Muscle layer of duodenum (tissue), 2 donors: ENCODE results near the gene TEX19.
"Not testable (repeated sequence)": the region's sequence is repeated elsewhere in the genome, so short reads cannot be mapped to it uniquely, and the experiment has no call there.

Experiments
- H3K27ac ChIP-seq: one replicate; pipeline ENCODE4 v1.7.0; 2013; ENCODE audit warnings: mild to moderate bottlenecking, low read length
- H3K27me3 ChIP-seq: one replicate; pipeline ENCODE4 v1.7.0; 2013; ENCODE audit warnings: low read depth, mild to moderate bottlenecking, control low read depth, low read length
- H3K36me3 ChIP-seq, 2 donors: one replicate each; pipeline ENCODE4 v1.7.0; 2013; ENCODE audit warnings: low read length in 2 of 2, control low read depth in 1 of 2, mild to moderate bottlenecking in 1 of 2; ENCODE audit not compliant: insufficient read depth in 2 of 2, control insufficient read depth in 1 of 2
- H3K4me1 ChIP-seq, 2 donors: one replicate each; pipeline ENCODE4 v1.7.0; 2013; ENCODE audit warnings: low read length in 2 of 2, mild to moderate bottlenecking in 2 of 2, control low read depth in 1 of 2, moderate library complexity in 1 of 2; ENCODE audit not compliant: insufficient read depth in 2 of 2, control insufficient read depth in 1 of 2
- H3K4me3 ChIP-seq, 2 donors: one replicate each; pipeline ENCODE4 v1.7.0; 2013; ENCODE audit warnings: low read length in 2 of 2, low read depth in 1 of 2, mild to moderate bottlenecking in 1 of 2
- H3K9me3 ChIP-seq, 2 donors: one replicate each; pipeline ENCODE4 v1.7.0; 2013; ENCODE audit warnings: low read length in 2 of 2, control low read depth in 1 of 2, mild to moderate bottlenecking in 1 of 2; ENCODE audit not compliant: control insufficient read depth in 1 of 2
- donor health status: healthy.

TEX19 gene

GRCh38 chr17:82345151-82345976 is 13.7 kb upstream of the TEX19 start:
- Histone ChIP-seq H3K27ac (no peak overlapping the region), H3K27me3 (no peaks in the 10 kb centered on the region)

GRCh38 chr17:82346342-82347300 is 12.4 kb upstream of the TEX19 start:
- Histone ChIP-seq H3K27me3 (no peaks in the 10 kb centered on the region), H3K27ac (no peak overlapping the region), H3K9me3 (no peaks in the 10 kb centered on the region)

More at GRCh38 chr17:82345151-82345976, 13.7 kb upstream of the TEX19 start:
- H3K4me1 ChIP-seq, result no peaks in the 10 kb centered on the region
- H3K36me3 ChIP-seq, result no peaks in the 10 kb centered on the region
- no peak overlapping the region for H3K4me3 ChIP-seq
- H3K9me3 ChIP-seq, result no peaks in the 10 kb centered on the region

GRCh38 chr17:82347994-82348393 is 11.1 kb upstream of the TEX19 start:
- not testable (repeated sequence) for H3K36me3 ChIP-seq, H3K4me1 ChIP-seq, H3K9me3 ChIP-seq, H3K27ac ChIP-seq, H3K27me3 ChIP-seq, H3K4me3 ChIP-seq

More at GRCh38 chr17:82346342-82347300, 12.4 kb upstream of the TEX19 start:
- Histone ChIP-seq H3K4me3 (no peak overlapping the region), H3K4me1 (peaks cover 0 to 2% of the 10 kb centered on the region in 2 donors), H3K36me3 (no peaks in the 10 kb centered on the region)

GRCh38 chr17:82348434-82348833 is 10.6 kb upstream of the TEX19 start:
- H3K27ac ChIP-seq, result no peak overlapping the region

GRCh38 chr17:82348866-82349265 is 10.2 kb upstream of the TEX19 start:
- Histone ChIP-seq H3K9me3 (no peaks in the 10 kb centered on the region), H3K36me3 (no peaks in the 10 kb centered on the region), H3K4me1 (peaks cover 0 to 6% of the 10 kb centered on the region in 2 donors), H3K4me3 (no peak overlapping the region), H3K27me3 (no peaks in the 10 kb centered on the region), H3K27ac (no peak overlapping the region)

More at GRCh38 chr17:82348434-82348833, 10.6 kb upstream of the TEX19 start:
- no peaks in the 10 kb centered on the region for H3K27me3 ChIP-seq
- H3K9me3 ChIP-seq, result no peaks in the 10 kb centered on the region
- peaks cover 0 to 6% of the 10 kb centered on the region in 2 donors for H3K4me1 ChIP-seq
- no peak overlapping the region for H3K4me3 ChIP-seq
- H3K36me3 ChIP-seq, result no peaks in the 10 kb centered on the region

GRCh38 chr17:82349287-82349701 is 9.8 kb upstream of the TEX19 start:
- H3K36me3 ChIP-seq, result no peaks in the 10 kb centered on the region
- no peaks in the 10 kb centered on the region for H3K9me3 ChIP-seq
- H3K27me3 ChIP-seq, result no peaks in the 10 kb centered on the region
- no peak overlapping the region for H3K4me3 ChIP-seq
- H3K27ac ChIP-seq, result no peak overlapping the region
- H3K4me1 ChIP-seq, result peaks cover 0 to 6% of the 10 kb centered on the region in 2 donors

- H3K36me3 ChIP-seq, result no peaks in the 10 kb centered on the region
- H3K27ac ChIP-seq, result no peak overlapping the region
- H3K4me3 ChIP-seq, result no peak overlapping the region
- peaks cover 0 to 6% of the 10 kb centered on the region in 2 donors for H3K4me1 ChIP-seq
- no peaks in the 10 kb centered on the region for H3K9me3 ChIP-seq
- H3K27me3 ChIP-seq, result no peaks in the 10 kb centered on the region
Observed at GRCh38 chr17:82350182-82351030, 8.6 kb upstream of the TEX19 start.

- H3K4me1 ChIP-seq, result peaks cover 0 to 13% of the 10 kb centered on the region in 2 donors
Observed at GRCh38 chr17:82351254-82351712, 7.8 kb upstream of the TEX19 start.

GRCh38 chr17:82351713-82352488 is 7.1 kb upstream of the TEX19 start:
- Histone ChIP-seq H3K27me3 (peaks cover 3% of the 10 kb centered on the region), H3K27ac (no peak overlapping the region), H3K4me1 (peaks cover 0 to 14% of the 10 kb centered on the region in 2 donors), H3K9me3 (no peaks in the 10 kb centered on the region), H3K36me3 (no peaks in the 10 kb centered on the region), H3K4me3 (no peak overlapping the region)

More at GRCh38 chr17:82351254-82351712, 7.8 kb upstream of the TEX19 start:
- Histone ChIP-seq H3K36me3 (no peaks in the 10 kb centered on the region), H3K9me3 (no peaks in the 10 kb centered on the region), H3K27me3 (no peaks in the 10 kb centered on the region), H3K4me3 (no peak overlapping the region), H3K27ac (no peak overlapping the region)

- no peak overlapping the region for H3K4me3 ChIP-seq
- H3K36me3 ChIP-seq, result no peaks in the 10 kb centered on the region
- peaks cover 6% of the 10 kb centered on the region for H3K27me3 ChIP-seq
- H3K4me1 ChIP-seq, result peaks cover 0 to 14% of the 10 kb centered on the region in 2 donors
- H3K9me3 ChIP-seq, result no peaks in the 10 kb centered on the region
- no peak overlapping the region for H3K27ac ChIP-seq
Observed at GRCh38 chr17:82353484-82353883, 5.6 kb upstream of the TEX19 start.
